Fibroblast of the aortic adventitia (primary cell): ENCODE measurements around the gene MALRD1. TPM values are rescaled to one million over a fixed set of nuclear protein-coding genes. Genes with fewer than 3 reads are reported as not detected.
A peak's percentile ranks its signal among the peaks of the same experiment; 100 is the strongest.
"Not testable (repeated sequence)": the region's sequence is repeated elsewhere in the genome, so short reads cannot be mapped to it uniquely, and the experiment has no call there.

Source experiments
- DNase-seq: peaks from one replicate; pipeline ENCODE4 v3.0.0-alpha.2; 2010; ENCODE audit warnings: low read depth
- H3K4me3 ChIP-seq: 2 replicates; pipeline ENCODE4 v1.5.1; 2011; ENCODE audit warnings: low read depth, mild to moderate bottlenecking, control low read depth, low read length, moderate library complexity
- CTCF ChIP-seq: IDR thresholded peaks from 2 replicates; pipeline ENCODE4 v1.5.1; 2011; ENCODE audit warnings: mild to moderate bottlenecking, low read length, control low read depth, inconsistent platforms; ENCODE audit not compliant: insufficient read depth
- total RNA-seq: library from RNA; depleted of rRNA; stranded (reverse); fragments of >200 nt; gene quantifications from 2 replicates; pipeline ENCODE4 v1.2.3, GENCODE V29; 2012; ENCODE audit warnings: low replicate concordance

The MALRD1 gene
- total RNA-seq, 1 donor: 0.36 TPM

DNA sequence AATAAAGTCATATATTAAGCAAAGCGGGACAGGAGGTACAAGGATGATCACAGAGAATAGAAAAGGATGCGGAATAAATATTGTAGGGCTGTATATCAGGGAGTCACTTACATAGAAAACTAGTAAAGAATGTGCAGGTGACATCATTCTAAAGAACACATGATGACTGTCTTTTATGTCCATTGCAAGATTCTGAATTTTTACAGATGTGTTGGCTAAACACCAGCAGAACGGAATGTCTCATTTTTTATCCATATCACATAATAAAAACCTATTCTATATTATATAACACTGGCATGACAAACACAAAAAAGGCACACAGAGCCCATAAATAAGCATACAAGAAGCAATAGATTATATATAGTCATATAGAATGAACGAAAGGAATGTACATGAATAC, 448.4 kb downstream of the MALRD1 start:
- TF ChIP-seq CTCF: no peak

GRCh38 chr10:19498393-19499290, 450.0 kb downstream of the MALRD1 start:
- no peak overlapping the region for H3K4me3 ChIP-seq
- DNase-seq: peak; percentile 16
- no peak for TF ChIP-seq CTCF

More for the DNA sequence above, 448.4 kb downstream of the MALRD1 start:
- H3K4me3 ChIP-seq: no peak overlapping the region
- DNase-seq: no peak

DNA sequence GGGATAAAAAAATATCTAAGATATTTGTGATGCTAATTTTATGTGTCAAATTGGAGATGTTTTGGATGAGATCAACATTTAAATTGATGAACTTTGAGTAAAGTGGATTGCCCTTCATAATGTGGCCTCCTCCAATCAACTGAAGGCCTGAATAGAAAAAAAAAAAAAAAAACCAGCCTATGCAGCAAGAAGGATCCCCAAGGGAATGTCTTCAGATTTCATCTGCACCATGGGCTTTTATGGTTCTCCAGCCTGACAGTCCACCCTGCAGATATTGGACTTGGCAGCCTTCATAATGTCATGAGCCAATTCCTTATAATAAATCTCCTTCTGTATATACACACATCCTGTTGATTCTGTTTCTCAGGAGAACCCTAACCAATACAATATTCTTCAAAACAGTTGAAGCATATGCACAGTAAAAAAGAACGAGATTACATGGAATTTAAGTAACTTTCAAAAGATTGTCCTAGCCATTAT, 450.7 kb downstream of the MALRD1 start:
- no peak for DNase-seq
- no peak overlapping the region for H3K4me3 ChIP-seq
- TF ChIP-seq CTCF: no peak

DNA sequence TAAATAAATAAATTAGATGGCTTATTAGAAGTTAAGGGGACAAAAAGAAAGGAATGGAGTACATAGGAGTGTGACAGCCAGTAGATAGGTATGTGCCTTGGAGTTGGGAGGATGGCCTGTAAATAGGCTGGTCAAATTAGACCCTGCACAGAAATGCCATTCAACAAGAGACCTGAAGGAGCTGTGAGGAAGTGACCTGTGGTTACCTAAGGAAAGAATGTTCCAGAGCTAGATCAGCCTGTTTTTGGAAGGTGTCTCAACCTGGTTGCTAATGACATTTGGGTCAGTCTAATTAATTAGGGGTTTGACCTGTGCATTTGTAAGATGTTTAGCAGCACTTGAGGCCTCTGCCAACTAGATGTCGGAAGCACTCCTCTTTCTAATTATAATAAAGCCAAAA, 452.4 kb downstream of the MALRD1 start:
- H3K4me3 ChIP-seq: no peak overlapping the region
- no peak for TF ChIP-seq CTCF
- no peak for DNase-seq

GRCh38 chr10:19505320-19506312, 457.0 kb downstream of the MALRD1 start:
- H3K4me3 ChIP-seq: no peak overlapping the region
- DNase-seq: no peak
- TF ChIP-seq CTCF: no peak

DNA sequence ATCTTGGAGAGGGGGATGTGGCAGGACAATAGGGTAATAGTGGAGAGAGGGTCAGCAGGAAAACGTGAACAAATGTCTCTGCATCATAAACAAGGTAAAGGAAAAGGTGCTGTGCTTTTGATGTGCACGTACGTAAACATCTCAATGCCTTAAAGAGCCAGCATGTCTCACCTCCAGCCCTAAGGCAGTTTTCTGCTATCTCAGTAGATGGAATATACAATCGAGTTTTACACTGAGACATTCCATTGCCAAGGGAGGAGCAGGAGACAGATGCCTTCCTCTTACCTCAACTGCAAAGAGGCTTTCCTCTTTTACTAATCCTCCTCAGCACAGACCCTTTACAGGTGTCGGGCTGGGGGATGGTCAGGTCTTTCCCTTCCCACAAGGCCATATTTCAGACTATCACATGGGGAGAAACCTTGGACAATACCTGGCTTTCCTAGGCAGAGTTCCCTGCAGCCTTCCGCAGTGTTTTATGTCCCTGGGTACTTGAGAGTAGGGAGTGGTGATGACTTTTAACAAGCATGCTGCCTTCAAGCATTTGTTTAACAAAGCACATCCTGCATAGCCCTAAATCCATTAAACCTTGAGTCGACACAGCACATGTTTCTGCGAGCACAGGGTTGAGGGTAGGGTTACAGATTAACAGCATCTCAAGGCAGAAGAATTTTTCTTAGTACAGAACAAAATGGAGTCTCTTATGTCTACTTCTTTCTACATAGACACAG, 461.6 kb downstream of the MALRD1 start:
- DNase-seq, H3K4me3 ChIP-seq: not testable (repeated sequence)
